Esophagus squamous epithelium (tissue), 4 donors: ENCODE measurements around the gene TRAM2.

Source experiments
- CTCF ChIP-seq, 6 experiments: fragments of 450-650 bp in 4 of 6; fragments of 200-600 bp in 2 of 6; sonication (generic) in 2 of 6; IDR thresholded peaks; one replicate each; pipeline ENCODE4 v1.5.1; 2016 to 2019; ENCODE audit warnings: antibody characterized with exemption in 6 of 6, mild to moderate bottlenecking in 4 of 6, moderate library complexity in 4 of 6
- POLR2A ChIP-seq, 4 donors: fragments of 450-650 bp; IDR thresholded peaks; one replicate each; pipeline ENCODE4 v1.6.1; 2017; ENCODE audit warnings: antibody characterized with exemption in 4 of 4, mild to moderate bottlenecking in 4 of 4, moderate library complexity in 3 of 4

DNA sequence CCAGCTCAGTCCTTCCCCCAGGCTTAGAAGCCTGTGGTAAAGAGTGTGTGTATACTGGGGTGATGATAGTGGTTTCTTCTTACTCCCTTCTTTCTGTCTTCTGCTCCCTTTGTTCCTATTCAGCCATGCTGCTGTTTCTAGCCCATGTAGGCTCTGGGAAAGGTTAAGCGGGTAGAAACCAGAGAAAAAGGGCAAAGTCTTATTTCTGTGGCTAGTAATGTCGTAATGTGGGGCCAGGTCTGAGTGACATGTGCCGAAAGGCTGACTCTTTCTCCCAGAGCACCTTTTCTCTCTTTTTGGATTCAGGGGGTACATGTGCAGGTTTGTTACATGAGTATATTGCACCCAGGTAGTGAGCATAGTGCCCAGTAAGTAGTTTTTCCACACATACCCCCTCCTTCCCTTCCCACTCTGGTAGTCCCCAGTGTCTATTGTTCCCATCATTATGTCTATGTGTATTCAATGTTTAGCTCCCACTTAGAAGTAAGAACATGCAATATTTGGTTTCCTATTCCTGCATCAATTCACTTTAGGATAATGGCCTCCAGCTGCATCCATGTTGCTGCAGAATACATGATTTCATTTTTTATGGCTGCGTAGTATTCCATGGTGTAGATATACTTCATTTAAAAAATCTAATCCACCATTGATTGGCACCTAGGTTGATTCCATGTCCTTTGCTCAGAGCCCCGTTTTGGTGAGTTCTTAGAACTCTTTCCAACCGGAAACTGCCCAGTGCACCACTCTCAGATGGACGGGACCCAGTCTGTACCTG, 82.4 kb downstream of the TRAM2 start:
- TF ChIP-seq CTCF (IDR thresholded peaks at IDR 0.05) (no peak), POLR2A (IDR thresholded peaks at IDR 0.05) (no peak)
